ENCODE results near the gene ZNF691. TPM values are rescaled to one million over a fixed set of nuclear protein-coding genes. Genes with fewer than 3 reads are reported as not detected.

Gene ZNF691
- total RNA-seq: 10 to 100 TPM in 1 of 2 donors, 1 to 10 TPM in 1; 4.4 to 19.8 TPM

GRCh38 chr1:42846257-42847110, at the start of gene ZNF691:
Gene ZNF691 (plus strand): TSS chr1:42846613. CDS start chr1:42849659, 3,046 bp downstream.
- peak; percentile 45 for TF ChIP-seq CTCF (IDR thresholded peaks at IDR 0.05)
- H3K4me1 ChIP-seq (ENCODE audit: control insufficient read depth in 1 of 2, low read depth in 2 of 2): peaks cover 7 to 11% of the 10 kb centered on the region in 2 donors
- no peaks in the 10 kb centered on the region for H3K9me3 ChIP-seq
- ATAC-seq (ENCODE audit: insufficient number of reproducible peaks, low FRiP score, low read depth): peak; percentile 98
- DNase-seq (ENCODE audit: low spot score): peak; percentile 89
- peak within 1 kb of the TSS; percentile 96 for H3K4me3 ChIP-seq
- H3K27ac ChIP-seq: peak within 1 kb of the TSS; percentile 53 to 70
- H3K27me3 ChIP-seq (replicated peaks; ENCODE audit: insufficient read depth): no peaks in the 10 kb centered on the region
- H3K36me3 ChIP-seq: peaks cover 12% of the 10 kb centered on the region

- Histone ChIP-seq H3K4me3 (no peak overlapping the region), H3K4me1 (ENCODE audit: control insufficient read depth in 1 of 2, low read depth in 2 of 2) (no peaks in the 10 kb centered on the region), H3K27ac (no peak overlapping the region), H3K36me3 (no peaks in the 10 kb centered on the region), H3K9me3 (no peaks in the 10 kb centered on the region), H3K27me3 (replicated peaks; ENCODE audit: insufficient read depth) (no peaks in the 10 kb centered on the region)
- DNase-seq (ENCODE audit: low spot score): no peak
- no peak for ATAC-seq (ENCODE audit: insufficient number of reproducible peaks, low FRiP score, low read depth)
- no peak for TF ChIP-seq CTCF (IDR thresholded peaks at IDR 0.05)
Measured at GRCh38 chr1:42797414-42797813, 49.0 kb upstream of the ZNF691 start.

GRCh38 chr1:42797979-42798378, 48.4 kb upstream of the ZNF691 start:
- ATAC-seq (ENCODE audit: insufficient number of reproducible peaks, low FRiP score, low read depth): no peak
- Histone ChIP-seq H3K4me3 (no peak overlapping the region), H3K27me3 (replicated peaks; ENCODE audit: insufficient read depth) (no peaks in the 10 kb centered on the region), H3K4me1 (ENCODE audit: control insufficient read depth in 1 of 2, low read depth in 2 of 2) (no peaks in the 10 kb centered on the region), H3K36me3 (no peaks in the 10 kb centered on the region), H3K27ac (no peak overlapping the region), H3K9me3 (no peaks in the 10 kb centered on the region)
- no peak for DNase-seq (ENCODE audit: low spot score)
- TF ChIP-seq CTCF (IDR thresholded peaks at IDR 0.05): no peak

- H3K9me3 ChIP-seq: no peaks in the 10 kb centered on the region
- peaks cover 3% of the 10 kb centered on the region for H3K36me3 ChIP-seq
- H3K27me3 ChIP-seq (replicated peaks; ENCODE audit: insufficient read depth): no peaks in the 10 kb centered on the region
- TF ChIP-seq CTCF (IDR thresholded peaks at IDR 0.05): no peak
- ATAC-seq (ENCODE audit: insufficient number of reproducible peaks, low FRiP score, low read depth): no peak
- H3K4me1 ChIP-seq (ENCODE audit: control insufficient read depth in 1 of 2, low read depth in 2 of 2): no peaks in the 10 kb centered on the region
- no peak overlapping the region for H3K27ac ChIP-seq
- H3K4me3 ChIP-seq: no peak overlapping the region
- DNase-seq (ENCODE audit: low spot score): no peak
Measured at GRCh38 chr1:42801832-42802473, 44.5 kb upstream of the ZNF691 start.

GRCh38 chr1:42806171-42806570, 40.2 kb upstream of the ZNF691 start:
- no peak for TF ChIP-seq CTCF (IDR thresholded peaks at IDR 0.05)
- H3K9me3 ChIP-seq: no peaks in the 10 kb centered on the region
- no peak for DNase-seq (ENCODE audit: low spot score)
- no peak overlapping the region for H3K27ac ChIP-seq
- peaks cover 5% of the 10 kb centered on the region for H3K36me3 ChIP-seq
- no peaks in the 10 kb centered on the region for H3K4me1 ChIP-seq (ENCODE audit: control insufficient read depth in 1 of 2, low read depth in 2 of 2)
- no peaks in the 10 kb centered on the region for H3K27me3 ChIP-seq (replicated peaks; ENCODE audit: insufficient read depth)
- no peak overlapping the region for H3K4me3 ChIP-seq
- no peak for ATAC-seq (ENCODE audit: insufficient number of reproducible peaks, low FRiP score, low read depth)

Data from thoracic aorta (tissue), 2 donors.